ENCODE results near the gene WWOX.

DNA sequence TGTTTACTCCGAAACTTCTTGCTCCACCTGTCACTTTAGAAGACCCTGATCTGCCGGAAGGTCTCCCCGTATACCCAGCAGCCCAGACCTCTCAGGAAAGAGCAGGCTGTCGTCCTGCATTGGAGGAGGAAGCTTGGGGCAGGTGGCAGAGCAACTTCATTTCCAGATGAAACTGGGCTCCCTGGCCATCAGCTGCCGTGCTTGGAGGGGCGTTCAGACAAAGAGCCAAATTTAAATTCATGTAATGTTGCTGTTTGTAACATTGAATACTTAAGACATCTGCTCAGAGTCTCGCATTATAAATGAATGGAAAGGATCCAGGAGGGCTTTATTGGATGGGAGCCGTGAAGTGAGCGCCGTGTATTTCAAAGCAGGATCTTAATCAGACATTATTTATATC is 872.6 kb downstream of the WWOX start:
- TF ChIP-seq CTCF (conservative IDR thresholded peaks at IDR 0.05; ENCODE audit: low read depth, low read length) (no peak), EZH2 (IDR thresholded peaks at IDR 0.05; ENCODE audit: borderline replicate concordance, low read depth, low read length, poor library complexity, severe bottlenecking) (no peak)

Measured in A673 (cell line).